Hepatocyte (in vitro differentiated cells): ENCODE results near the gene PNLIP. TPM values are rescaled to one million over a fixed set of nuclear protein-coding genes. Genes with fewer than 3 reads are reported as not detected.

Experiments
- DNase-seq: peaks from one replicate; pipeline ENCODE4 v3.0.0-alpha.2; 2016; ENCODE audit warnings: low spot score
- H2AFZ ChIP-seq: fragments of 200-600 bp; sonication (generic); 2 replicates; pipeline ENCODE4 v1.6.0; 2016; ENCODE audit warnings: antibody characterized with exemption, mild to moderate bottlenecking
- H3K27ac ChIP-seq: fragments of 200-600 bp; sonication (generic); 2 replicates; pipeline ENCODE4 v1.5.1; 2016; ENCODE audit warnings: mild to moderate bottlenecking
- H3K27me3 ChIP-seq: fragments of 200-600 bp; sonication (generic); 2 replicates; pipeline ENCODE4 v1.6.1; 2016
- H3K36me3 ChIP-seq: fragments of 200-600 bp; sonication (generic); replicated peaks from 2 replicates; pipeline ENCODE4 v1.5.1; 2016; ENCODE audit warnings: low read depth; ENCODE audit not compliant: insufficient read depth
- H3K4me1 ChIP-seq: fragments of 200-600 bp; sonication (generic); 2 replicates; pipeline ENCODE4 v1.5.1; 2016; ENCODE audit warnings: mild to moderate bottlenecking, moderate library complexity; ENCODE audit not compliant: insufficient read depth
- H3K4me2 ChIP-seq: fragments of 200-600 bp; sonication (generic); 2 replicates; pipeline ENCODE4 v1.6.0; 2016
- H3K4me3 ChIP-seq: fragments of 200-600 bp; sonication (generic); 2 replicates; pipeline ENCODE4 v1.5.1; 2016; ENCODE audit warnings: mild to moderate bottlenecking
- H3K79me2 ChIP-seq: fragments of 200-600 bp; sonication (generic); 2 replicates; pipeline ENCODE4 v1.6.0; 2017; ENCODE audit warnings: mild to moderate bottlenecking
- H3K9me2 ChIP-seq: fragments of 200-600 bp; sonication (generic); replicated peaks from 2 replicates; pipeline ENCODE4 v1.6.0; 2017; ENCODE audit warnings: mild to moderate bottlenecking; ENCODE audit not compliant: insufficient read depth
- H3K9me3 ChIP-seq: fragments of 200-600 bp; sonication (generic); 2 replicates; pipeline ENCODE4 v1.5.1; 2016; ENCODE audit warnings: low read depth, mild to moderate bottlenecking
- H4K20me1 ChIP-seq: fragments of 200-600 bp; sonication (generic); 2 replicates; pipeline ENCODE4 v1.6.0; 2016; ENCODE audit warnings: mild to moderate bottlenecking; ENCODE audit not compliant: insufficient read depth, poor library complexity, severe bottlenecking
- EZH2 ChIP-seq: fragments of 200-600 bp; sonication (generic); IDR thresholded peaks from 2 replicates; pipeline ENCODE4 v1.6.1; 2016; ENCODE audit warnings: antibody characterized with exemption, mild to moderate bottlenecking, borderline replicate concordance
- EZH2phosphoT487 ChIP-seq: fragments of 200-600 bp; sonication (generic); IDR thresholded peaks from one replicate; pipeline ENCODE4 v1.6.1; 2018; ENCODE audit warnings: antibody characterized with exemption, mild to moderate bottlenecking, low read depth, moderate library complexity; ENCODE audit not compliant: unreplicated experiment, severe bottlenecking
- WGBS: methylation state at CpG from one replicate; pipeline ENCODE4 v1.1.6; 2016; ENCODE audit warnings: low lambda C conversion rate; ENCODE audit errors: missing lambda C conversion rate; 5-methylcytosine and 5-hydroxymethylcytosine counted together
- polyA plus RNA-seq: library from polyadenylated mRNA; unstranded; fragments of >200 nt; fragmentation: Nextera tagmentation; extraction: Ambion mirVana; gene quantifications from 2 replicates; pipeline ENCODE4 v1.2.1, GENCODE V29; 2016
- total RNA-seq: library from RNA; depleted of rRNA; stranded (reverse); fragments of >200 nt; gene quantifications from 2 replicates; pipeline ENCODE4 v1.2.3, GENCODE V29; 2014
- TF ChIP-seq, protein P1 (sequence below): fragments of 200-600 bp; sonication (generic); IDR thresholded peaks from 2 replicates; pipeline ENCODE4 v1.5.1; 2016; ENCODE audit warnings: antibody characterized with exemption, mild to moderate bottlenecking; ENCODE audit not compliant: poor library complexity

Gene PNLIP
- total RNA-seq, result 0.13 TPM in 1 of 2 replicates, not detected in the other
- not detected in 2 replicates for polyA plus RNA-seq

DNA sequence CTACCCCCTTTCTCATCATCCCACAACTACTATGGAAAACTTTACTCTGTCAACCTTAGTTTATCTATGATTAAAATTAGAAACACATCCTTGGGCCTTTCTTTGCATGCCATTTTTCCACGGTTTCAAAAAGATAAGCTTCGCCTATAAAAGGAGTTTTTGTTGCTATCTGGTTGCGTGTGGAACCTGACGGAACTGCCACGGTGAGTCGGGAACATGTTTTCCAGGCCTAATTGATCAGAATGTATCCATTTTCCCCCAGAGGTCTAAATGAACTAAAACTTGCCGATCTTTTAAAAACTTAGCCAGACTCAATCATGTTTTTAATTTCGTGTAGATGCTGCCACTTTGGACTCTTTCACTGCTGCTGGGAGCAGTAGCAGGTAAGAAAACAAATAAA is at the start of gene PNLIP:
PNLIP (plus strand) TSS at position 176 of the 400 bp plus-strand sequence; CDS start at position 338, 162 bp downstream.
- H3K4me3 ChIP-seq, result no peak within 1 kb of the TSS
- TF ChIP-seq, protein P1, sequence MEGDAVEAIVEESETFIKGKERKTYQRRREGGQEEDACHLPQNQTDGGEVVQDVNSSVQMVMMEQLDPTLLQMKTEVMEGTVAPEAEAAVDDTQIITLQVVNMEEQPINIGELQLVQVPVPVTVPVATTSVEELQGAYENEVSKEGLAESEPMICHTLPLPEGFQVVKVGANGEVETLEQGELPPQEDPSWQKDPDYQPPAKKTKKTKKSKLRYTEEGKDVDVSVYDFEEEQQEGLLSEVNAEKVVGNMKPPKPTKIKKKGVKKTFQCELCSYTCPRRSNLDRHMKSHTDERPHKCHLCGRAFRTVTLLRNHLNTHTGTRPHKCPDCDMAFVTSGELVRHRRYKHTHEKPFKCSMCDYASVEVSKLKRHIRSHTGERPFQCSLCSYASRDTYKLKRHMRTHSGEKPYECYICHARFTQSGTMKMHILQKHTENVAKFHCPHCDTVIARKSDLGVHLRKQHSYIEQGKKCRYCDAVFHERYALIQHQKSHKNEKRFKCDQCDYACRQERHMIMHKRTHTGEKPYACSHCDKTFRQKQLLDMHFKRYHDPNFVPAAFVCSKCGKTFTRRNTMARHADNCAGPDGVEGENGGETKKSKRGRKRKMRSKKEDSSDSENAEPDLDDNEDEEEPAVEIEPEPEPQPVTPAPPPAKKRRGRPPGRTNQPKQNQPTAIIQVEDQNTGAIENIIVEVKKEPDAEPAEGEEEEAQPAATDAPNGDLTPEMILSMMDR, result no peak
- no peak for TF ChIP-seq EZH2
- H4K20me1 ChIP-seq, result no peaks in the 10 kb centered on the region
- no peak for DNase-seq
- H3K9me2 ChIP-seq, result no peaks in the 10 kb centered on the region
- no peaks in the 10 kb centered on the region for H3K36me3 ChIP-seq
- no peaks in the 10 kb centered on the region for H3K9me3 ChIP-seq
- H2AFZ ChIP-seq, result no peak within 1 kb of the TSS
- no peak within 1 kb of the TSS for H3K4me2 ChIP-seq
- no peaks in the 10 kb centered on the region for H3K4me1 ChIP-seq
- H3K27me3 ChIP-seq, result no peaks in the 10 kb centered on the region
- H3K27ac ChIP-seq, result no peak within 1 kb of the TSS
- no peaks in the 10 kb centered on the region for H3K79me2 ChIP-seq
- 82% methylated on average over 8 of the region's 8 CpGs for WGBS

DNA sequence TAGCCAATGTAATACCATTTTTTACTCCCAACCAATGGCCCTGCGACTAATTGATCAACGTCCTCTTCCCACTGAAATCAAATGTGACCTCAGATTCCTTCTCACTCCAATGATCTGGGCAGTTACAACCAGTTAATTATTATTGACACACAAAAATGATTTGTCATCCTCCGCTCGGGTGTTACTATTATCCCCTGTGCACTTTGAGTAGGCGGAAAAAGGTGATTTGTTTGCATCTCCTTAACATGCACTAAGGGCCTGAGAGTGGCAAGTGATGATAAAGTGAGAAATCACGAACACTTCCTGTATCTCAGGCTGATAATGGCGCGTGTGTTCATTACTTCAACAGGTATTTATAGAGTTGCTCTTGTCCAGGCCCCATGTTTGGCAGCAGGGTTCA is 40.9 kb upstream of the PNLIP start:
- no peak for DNase-seq
- Histone ChIP-seq H3K4me2 (no peak overlapping the region), H3K36me3 (no peaks in the 10 kb centered on the region), H3K4me1 (no peaks in the 10 kb centered on the region), H3K9me3 (no peaks in the 10 kb centered on the region), H3K9me2 (no peaks in the 10 kb centered on the region), H3K27me3 (no peaks in the 10 kb centered on the region), H3K27ac (no peak overlapping the region), H3K79me2 (no peaks in the 10 kb centered on the region), H2AFZ (no peak overlapping the region), H4K20me1 (no peaks in the 10 kb centered on the region), H3K4me3 (no peak overlapping the region)
- 80% methylated on average over 8 of the region's 8 CpGs for WGBS
- TF ChIP-seq, protein P1, result no peak
- TF ChIP-seq EZH2phosphoT487 (no peak), EZH2 (no peak)

DNA sequence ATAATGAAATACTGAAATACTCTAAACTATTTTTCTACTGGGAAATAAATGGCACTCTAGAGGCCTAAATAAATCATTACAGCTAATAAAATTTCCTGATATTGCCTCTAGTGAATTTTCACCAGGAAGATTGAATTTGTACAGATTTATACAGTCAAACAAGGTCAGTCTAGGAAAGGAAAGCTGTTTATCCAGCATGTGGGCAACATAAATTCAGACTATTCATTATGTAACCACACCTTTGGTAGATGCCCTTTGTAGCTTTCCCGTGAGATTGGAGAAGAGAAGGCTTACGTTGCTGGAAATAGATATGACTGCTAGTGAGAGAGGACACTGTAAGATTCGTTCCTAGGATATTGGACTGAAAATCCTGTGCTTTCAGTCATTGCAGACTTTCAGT is 35.2 kb upstream of the PNLIP start:
- Histone ChIP-seq H3K79me2 (no peaks in the 10 kb centered on the region), H3K4me2 (no peak overlapping the region), H4K20me1 (no peaks in the 10 kb centered on the region), H3K4me1 (no peaks in the 10 kb centered on the region), H3K27me3 (no peaks in the 10 kb centered on the region), H3K4me3 (no peak overlapping the region), H3K27ac (no peak overlapping the region), H3K9me3 (no peaks in the 10 kb centered on the region), H3K36me3 (no peaks in the 10 kb centered on the region), H2AFZ (no peak overlapping the region), H3K9me2 (no peaks in the 10 kb centered on the region)
- WGBS, result 89% methylated on average over 3 of the region's 3 CpGs
- no peak for DNase-seq
- no peak for TF ChIP-seq EZH2
- TF ChIP-seq, protein P1, result no peak
- no peak for TF ChIP-seq EZH2phosphoT487

DNA sequence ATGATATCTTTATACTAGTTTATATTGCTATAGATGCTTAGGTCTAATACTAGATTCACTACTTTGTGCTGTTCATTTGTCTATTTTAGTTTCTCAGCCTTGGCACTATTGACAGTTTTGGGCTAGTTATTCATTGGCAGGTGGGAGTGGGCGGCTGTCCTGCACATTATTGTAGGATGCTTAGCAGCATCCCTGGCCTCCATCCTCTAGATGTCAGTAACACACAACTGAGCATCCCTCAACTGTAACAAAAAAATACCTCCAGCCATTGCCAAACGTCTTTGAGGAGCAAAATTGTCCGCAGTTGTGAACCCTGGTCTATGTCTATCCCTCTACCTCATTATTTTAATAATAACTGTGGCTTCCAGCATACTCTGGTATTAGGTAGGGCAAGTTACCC is 34.4 kb upstream of the PNLIP start:
- 52% methylated on average over 3 of the region's 3 CpGs for WGBS
- H2AFZ ChIP-seq, result no peak overlapping the region

More for the DNA sequence above, 34.4 kb upstream of the PNLIP start:
- H3K27me3 ChIP-seq, result no peaks in the 10 kb centered on the region
- H3K79me2 ChIP-seq, result no peaks in the 10 kb centered on the region
- no peak overlapping the region for H3K27ac ChIP-seq
- no peaks in the 10 kb centered on the region for H3K9me3 ChIP-seq
- no peaks in the 10 kb centered on the region for H4K20me1 ChIP-seq
- H3K36me3 ChIP-seq, result no peaks in the 10 kb centered on the region
- TF ChIP-seq, protein P1, result no peak
- no peak for TF ChIP-seq EZH2
- no peak for TF ChIP-seq EZH2phosphoT487
- no peak for DNase-seq
- H3K4me3 ChIP-seq, result no peak overlapping the region
- no peak overlapping the region for H3K4me2 ChIP-seq
- H3K4me1 ChIP-seq, result no peaks in the 10 kb centered on the region
- no peaks in the 10 kb centered on the region for H3K9me2 ChIP-seq
